Rectal smooth muscle tissue (tissue), 1 donor: ENCODE data around the gene TXNIP.

Experiments
- H3K27ac ChIP-seq: one replicate; pipeline ENCODE4 v1.7.0; 2013; ENCODE audit warnings: low read depth, low read length, inconsistent platforms
- H3K27me3 ChIP-seq: one replicate; pipeline ENCODE4 v1.7.0; 2013; ENCODE audit warnings: low read length; ENCODE audit not compliant: control insufficient read depth, insufficient read depth
- H3K36me3 ChIP-seq: one replicate; pipeline ENCODE4 v1.7.0; 2013; ENCODE audit warnings: low read length; ENCODE audit not compliant: control insufficient read depth, insufficient read depth
- H3K4me1 ChIP-seq: one replicate; pipeline ENCODE4 v1.7.0; 2013; ENCODE audit warnings: low read length; ENCODE audit not compliant: control insufficient read depth, insufficient read depth
- H3K4me3 ChIP-seq: one replicate; pipeline ENCODE4 v1.7.0; 2013; ENCODE audit warnings: low read length
- H3K9ac ChIP-seq: one replicate; pipeline ENCODE4 v1.7.0; 2013; ENCODE audit warnings: low read length

Gene TXNIP

GRCh38 chr1:145999321-146000024 is 3.1 kb upstream of the TXNIP start:
- Histone ChIP-seq H3K27ac (peak overlapping the region; percentile 94), H3K36me3 (peaks cover 15% of the 10 kb centered on the region), H3K9ac (no peak overlapping the region), H3K4me1 (peaks cover 16% of the 10 kb centered on the region), H3K4me3 (peak overlapping the region; percentile 7), H3K27me3 (no peaks in the 10 kb centered on the region)

GRCh38 chr1:145997718-145998023 is 1.3 kb upstream of the TXNIP start:
- H3K4me3 ChIP-seq, result peak overlapping the region; percentile 76

GRCh38 chr1:145997016-145997717 is 788 bp upstream of the TXNIP start:
- Histone ChIP-seq H3K4me3 (peak overlapping the region; percentile 76), H3K9ac (peak overlapping the region; percentile 77), H3K36me3 (peaks cover 36% of the 10 kb centered on the region), H3K4me1 (peaks cover 24% of the 10 kb centered on the region), H3K27ac (peak overlapping the region; percentile 94), H3K27me3 (no peaks in the 10 kb centered on the region)

More at GRCh38 chr1:145997718-145998023, 1.3 kb upstream of the TXNIP start:
- peaks cover 20% of the 10 kb centered on the region for H3K4me1 ChIP-seq
- peaks cover 33% of the 10 kb centered on the region for H3K36me3 ChIP-seq
- no peak overlapping the region for H3K9ac ChIP-seq
- peak overlapping the region; percentile 94 for H3K27ac ChIP-seq
- no peaks in the 10 kb centered on the region for H3K27me3 ChIP-seq

- Histone ChIP-seq H3K4me1 (peaks cover 24% of the 10 kb centered on the region), H3K9ac (peak overlapping the region; percentile 98), H3K4me3 (peak overlapping the region; percentile 100), H3K27ac (peak overlapping the region; percentile 97), H3K27me3 (no peaks in the 10 kb centered on the region), H3K36me3 (peaks cover 36% of the 10 kb centered on the region)
Observed at GRCh38 chr1:145995964-145996432, 381 bp downstream of the TXNIP start.

- Histone ChIP-seq H3K4me3 (peak overlapping the region; percentile 100), H3K9ac (peak overlapping the region; percentile 98), H3K36me3 (peaks cover 36% of the 10 kb centered on the region), H3K27ac (peak overlapping the region; percentile 97), H3K27me3 (no peaks in the 10 kb centered on the region), H3K4me1 (peaks cover 24% of the 10 kb centered on the region)
Observed at GRCh38 chr1:145995148-145995881, 1.1 kb downstream of the TXNIP start.

- H3K4me1 ChIP-seq, result peaks cover 20% of the 10 kb centered on the region
- peak overlapping the region; percentile 97 for H3K27ac ChIP-seq
Observed at GRCh38 chr1:145994391-145995120, 1.8 kb downstream of the TXNIP start.

GRCh38 chr1:145993618-145994390 is 2.6 kb downstream of the TXNIP start:
- Histone ChIP-seq H3K4me1 (peaks cover 16% of the 10 kb centered on the region), H3K9ac (peak overlapping the region; percentile 98)

More at GRCh38 chr1:145994391-145995120, 1.8 kb downstream of the TXNIP start:
- Histone ChIP-seq H3K27me3 (no peaks in the 10 kb centered on the region), H3K9ac (peak overlapping the region; percentile 98), H3K36me3 (peaks cover 36% of the 10 kb centered on the region), H3K4me3 (peak overlapping the region; percentile 100)

GRCh38 chr1:145992958-145993617 is 3.3 kb downstream of the TXNIP start:
- H3K4me1 ChIP-seq, result peaks cover 10% of the 10 kb centered on the region
- no peaks in the 10 kb centered on the region for H3K27me3 ChIP-seq
- peak overlapping the region; percentile 98 for H3K9ac ChIP-seq
- peaks cover 36% of the 10 kb centered on the region for H3K36me3 ChIP-seq
- peak overlapping the region; percentile 100 for H3K4me3 ChIP-seq
- peak overlapping the region; percentile 97 for H3K27ac ChIP-seq

More at GRCh38 chr1:145993618-145994390, 2.6 kb downstream of the TXNIP start:
- Histone ChIP-seq H3K27me3 (no peaks in the 10 kb centered on the region), H3K4me3 (peak overlapping the region; percentile 100), H3K27ac (peak overlapping the region; percentile 97), H3K36me3 (peaks cover 36% of the 10 kb centered on the region)

GRCh38 chr1:145992502-145992936 is 3.9 kb downstream of the TXNIP start:
- Histone ChIP-seq H3K36me3 (peaks cover 36% of the 10 kb centered on the region), H3K27ac (peak overlapping the region; percentile 97), H3K4me3 (peak overlapping the region; percentile 100), H3K9ac (peak overlapping the region; percentile 6), H3K27me3 (no peaks in the 10 kb centered on the region), H3K4me1 (peaks cover 8% of the 10 kb centered on the region)

- Histone ChIP-seq H3K27me3 (no peaks in the 10 kb centered on the region), H3K4me1 (peaks cover 8% of the 10 kb centered on the region), H3K27ac (peak overlapping the region; percentile 97), H3K36me3 (peaks cover 36% of the 10 kb centered on the region), H3K9ac (no peak overlapping the region), H3K4me3 (peak overlapping the region; percentile 100)
Observed at GRCh38 chr1:145991735-145992412, 4.5 kb downstream of the TXNIP start.
